ENCODE results near the gene DENND5B. TPM values are rescaled to one million over a fixed set of nuclear protein-coding genes. Genes with fewer than 3 reads are reported as not detected.

The DENND5B gene
- total and polyA plus RNA-seq, 2 of the 4 experiments (the other 2 are of a cell fraction), result 5.5 to 13.4 TPM

GRCh38 chr12:31533470-31533869 is 57.5 kb downstream of the DENND5B start:
- no peaks in the 10 kb centered on the region; the same call in 1 of the 2 replicates for H3K9me1 ChIP-seq (ENCODE audit: insufficient read depth, low read length)
- in situ Hi-C loops (cut with MboI; ENCODE audit: low sequenced_read_pairs), result loop anchor here (10.0 kb wide), 1 partner anchor 51 kb away; no protein-coding TSS in a partner anchor
- ATAC-seq (ENCODE audit: low read depth) (no peak), DNase-seq (no peak)
- H3K18ac ChIP-seq (ENCODE audit: low read depth, low read length), result no peak overlapping the region
- peaks cover 3% of the 10 kb centered on the region for H3K4me1 ChIP-seq (ENCODE audit: control insufficient read depth, insufficient read depth, low read length)
- no peak overlapping the region for H3K4ac ChIP-seq (ENCODE audit: low read depth, low read length)
- no peaks in the 10 kb centered on the region for H4K20me1 ChIP-seq (ENCODE audit: insufficient read depth, low read length)
- H3K56ac ChIP-seq (ENCODE audit: extremely low read depth, insufficient read depth, low read length), result no peak overlapping the region
- H3K27me3 ChIP-seq (ENCODE audit: control insufficient read depth, insufficient read depth, low read length), result no peaks in the 10 kb centered on the region
- H3K36me3 ChIP-seq (ENCODE audit: control insufficient read depth, insufficient read depth, low read length), result no peaks in the 10 kb centered on the region
- no peak overlapping the region for H2AFZ ChIP-seq (replicated peaks; ENCODE audit: low read length, poor library complexity)
- H2BK15ac ChIP-seq (ENCODE audit: low read depth, low read length), result no peak overlapping the region
- POLR2A ChIA-PET (ENCODE audit: unreplicated experiment), result no interaction called here
- TF ChIP-seq, protein P1, sequence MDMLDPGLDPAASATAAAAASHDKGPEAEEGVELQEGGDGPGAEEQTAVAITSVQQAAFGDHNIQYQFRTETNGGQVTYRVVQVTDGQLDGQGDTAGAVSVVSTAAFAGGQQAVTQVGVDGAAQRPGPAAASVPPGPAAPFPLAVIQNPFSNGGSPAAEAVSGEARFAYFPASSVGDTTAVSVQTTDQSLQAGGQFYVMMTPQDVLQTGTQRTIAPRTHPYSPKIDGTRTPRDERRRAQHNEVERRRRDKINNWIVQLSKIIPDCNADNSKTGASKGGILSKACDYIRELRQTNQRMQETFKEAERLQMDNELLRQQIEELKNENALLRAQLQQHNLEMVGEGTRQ (IDR thresholded peaks at IDR 0.05; ENCODE audit: low read depth, low read length), result no peak
- BruUV-seq (replicated peaks), result no TSS peak
- intact Hi-C loops (cut with micrococcal nuclease), result no loop called here
- H4K8ac ChIP-seq (ENCODE audit: low read depth in 2 of 2, low read length in 2 of 2), result no peak overlapping the region
- CTCF ChIA-PET, result no interaction called here
- peaks cover 26 to 35% of the 10 kb centered on the region in 2 experiments for H3K79me1 ChIP-seq (ENCODE audit: low read depth in 1 of 2, low read length in 2 of 2)
- H3K27ac ChIP-seq (ENCODE audit: insufficient read depth, low read length), result no peak overlapping the region
- H3K4me2 ChIP-seq (ENCODE audit: low read depth, low read length), result no peak overlapping the region
- H2AK9ac ChIP-seq (replicated peaks; ENCODE audit: low read depth, low read length, poor library complexity), result no peak overlapping the region
- no peak overlapping the region for H3K4me3 ChIP-seq (ENCODE audit: insufficient read depth, low read depth, low read length)
- H3K9ac ChIP-seq (ENCODE audit: low read depth, low read length), result no peak overlapping the region
- no peak overlapping the region for H2AK5ac ChIP-seq (ENCODE audit: low read depth, low read length)
- no peak overlapping the region for H2BK120ac ChIP-seq (ENCODE audit: low read depth, low read length)
- no peak overlapping the region for H3K14ac ChIP-seq (replicated peaks; ENCODE audit: low read depth, low read length)
- H4K5ac ChIP-seq (ENCODE audit: low read depth, low read length), result no peak overlapping the region
- no peak overlapping the region for H3K23ac ChIP-seq (ENCODE audit: low read depth, low read length)
- H4K91ac ChIP-seq (ENCODE audit: insufficient read depth, low read depth, low read length), result no peak overlapping the region
- no peak overlapping the region for H2BK20ac ChIP-seq (ENCODE audit: low read depth, low read length)
- no peaks in the 10 kb centered on the region for H3K9me3 ChIP-seq (ENCODE audit: control insufficient read depth, insufficient read depth, low read length)
- H2BK5ac ChIP-seq (ENCODE audit: low read depth, low read length, poor library complexity, severe bottlenecking), result no peak overlapping the region
- dilution Hi-C loops (cut with HindIII; ENCODE audit: low sequenced_read_pairs, unreplicated experiment), result no loop called here

Data from IMR-90 (cell line).